Stimulated activated CD8-positive, alpha-beta memory T cell treated with anti-CD3 and anti-CD28 coated beads, Interleukin-7, amount 100 ng/mL, for 4 hours (primary cell): ENCODE data around the gene PISD.

Source experiments
- DNase-seq, 2 donors: peaks; one replicate each; pipeline ENCODE4 v3.0.0-alpha.2; 2020; ENCODE audit warnings: low read depth in 2 of 2

PISD gene

DNA sequence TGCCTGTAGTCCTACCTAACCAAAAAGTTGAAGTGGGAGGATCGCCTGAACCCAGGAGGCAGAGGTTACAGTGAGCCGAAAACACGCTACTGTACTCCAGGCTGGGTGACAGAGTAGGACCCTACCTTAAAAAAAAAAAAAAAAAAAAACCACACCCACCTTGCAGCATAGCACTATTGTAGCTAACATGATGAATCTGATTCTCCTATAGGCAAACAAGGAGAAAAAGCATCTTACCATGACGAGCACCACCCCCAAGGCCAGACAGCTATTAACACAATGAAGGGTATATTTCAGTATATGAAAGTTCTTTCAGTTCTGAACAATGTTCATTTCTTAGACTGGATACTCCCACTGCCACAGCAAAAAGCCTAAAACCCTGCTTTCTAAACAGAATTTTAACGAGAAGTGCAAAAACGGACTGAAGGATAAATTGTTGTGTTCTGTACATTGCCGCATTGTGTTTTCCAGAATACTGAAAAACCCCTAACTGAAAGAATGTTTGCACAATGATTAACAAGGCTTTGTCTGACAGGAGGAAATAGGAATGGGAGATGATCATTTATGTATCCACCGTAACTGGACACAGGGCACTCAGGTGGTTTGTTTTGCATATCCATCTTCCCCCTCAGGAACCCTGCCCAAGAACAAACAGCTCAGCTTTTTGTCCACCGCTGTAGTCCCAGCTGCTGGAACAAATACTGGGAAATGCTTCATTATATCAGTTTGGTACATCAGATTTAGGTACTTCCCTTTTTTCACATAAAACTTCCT lies 8.9 kb downstream of the PISD start:
- DNase-seq = no peak

DNA sequence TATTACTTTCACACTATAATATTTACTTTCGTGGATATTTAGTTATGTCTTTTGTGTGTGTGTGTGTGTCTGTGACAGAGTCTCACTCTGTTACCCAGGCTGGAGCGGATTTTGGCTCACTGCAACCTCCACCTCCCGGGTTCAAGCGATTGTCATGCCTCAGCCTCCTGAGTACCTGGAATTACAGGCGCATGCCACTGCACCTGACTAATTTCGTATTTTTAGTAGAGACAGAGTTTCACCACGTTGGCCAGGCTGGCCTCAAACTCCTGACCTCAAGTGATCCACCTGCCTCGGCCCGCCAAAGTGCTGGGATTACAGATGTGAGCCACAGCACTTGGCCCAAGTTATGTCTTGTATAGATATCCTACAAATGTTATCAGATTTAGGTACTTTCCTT lies 9.9 kb downstream of the PISD start:
- no peak for DNase-seq

DNA sequence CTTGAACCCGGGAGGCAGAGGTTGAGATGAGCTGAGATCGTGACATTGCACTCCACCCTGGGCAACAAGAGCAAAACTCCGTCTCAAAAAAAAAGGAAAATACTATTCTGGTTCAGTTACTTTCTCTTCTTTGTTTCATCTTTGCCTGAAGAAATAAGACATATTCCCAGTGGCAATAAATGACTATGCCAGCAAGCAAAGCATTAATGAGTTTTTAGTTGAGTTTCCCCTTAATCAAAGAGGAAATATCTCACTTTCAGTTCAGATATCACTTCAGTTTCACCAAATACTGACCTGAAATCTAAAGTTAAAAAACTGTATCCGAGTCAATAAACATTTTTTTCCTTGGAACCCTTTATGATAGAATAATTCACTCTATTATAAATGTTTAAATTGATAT lies 10.4 kb downstream of the PISD start:
- DNase-seq = no peak

DNA sequence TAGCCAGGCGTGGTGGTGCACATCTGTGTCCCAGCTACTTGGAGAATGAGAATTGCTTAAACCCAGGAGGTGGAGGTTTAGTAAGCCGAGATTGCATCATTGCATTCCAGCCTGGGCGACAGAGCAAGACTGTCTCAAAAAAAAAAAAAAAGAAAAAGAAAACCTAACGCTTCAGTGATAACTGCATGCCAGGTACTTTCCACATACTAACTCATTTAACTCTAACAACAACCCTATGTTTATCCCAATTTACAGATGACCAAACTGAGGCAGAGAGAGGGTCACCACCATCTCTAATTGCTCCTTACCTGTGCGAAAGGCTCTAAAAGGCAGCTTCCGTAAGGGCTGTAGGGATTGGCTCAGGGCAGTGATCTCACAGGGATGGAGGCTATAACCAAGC lies 11.6 kb downstream of the PISD start:
- DNase-seq = no peak

DNA sequence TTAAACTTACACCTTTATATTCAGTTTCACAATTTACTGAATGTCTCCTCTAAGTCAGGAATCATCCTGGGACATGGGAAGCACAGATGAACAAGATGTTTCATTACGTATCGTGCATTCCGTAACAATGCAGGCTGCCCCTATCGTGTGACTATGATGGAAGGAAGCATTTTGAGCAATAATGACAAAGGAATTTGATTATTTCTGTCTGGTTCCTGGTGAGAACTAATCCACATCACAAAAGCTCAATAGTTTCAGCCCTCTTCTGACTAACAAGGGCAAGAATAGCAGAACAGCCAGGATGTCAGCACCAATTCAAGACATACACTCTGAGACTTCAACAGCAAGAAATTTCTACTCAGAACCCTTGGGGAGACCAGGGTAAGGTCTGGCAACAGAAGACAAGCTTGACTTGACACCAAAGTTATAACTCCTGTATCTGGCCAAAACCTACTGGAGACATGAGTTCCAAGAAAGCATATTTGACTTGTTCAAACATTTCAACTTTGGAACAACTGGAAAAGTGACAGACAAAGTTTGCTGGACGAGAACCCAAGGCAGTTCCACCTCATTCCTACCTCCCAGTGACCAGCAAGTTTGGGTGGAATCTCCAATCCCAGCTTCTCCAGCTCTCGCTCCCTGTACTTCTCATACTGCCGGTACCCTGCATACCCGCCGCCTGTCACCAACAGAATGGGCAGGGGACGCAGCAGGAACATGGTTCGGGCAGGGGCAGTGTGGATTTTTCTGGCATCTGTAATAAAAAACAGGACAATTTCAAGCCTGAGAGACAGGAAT lies 14.3 kb downstream of the PISD start:
- DNase-seq = no peak

DNA sequence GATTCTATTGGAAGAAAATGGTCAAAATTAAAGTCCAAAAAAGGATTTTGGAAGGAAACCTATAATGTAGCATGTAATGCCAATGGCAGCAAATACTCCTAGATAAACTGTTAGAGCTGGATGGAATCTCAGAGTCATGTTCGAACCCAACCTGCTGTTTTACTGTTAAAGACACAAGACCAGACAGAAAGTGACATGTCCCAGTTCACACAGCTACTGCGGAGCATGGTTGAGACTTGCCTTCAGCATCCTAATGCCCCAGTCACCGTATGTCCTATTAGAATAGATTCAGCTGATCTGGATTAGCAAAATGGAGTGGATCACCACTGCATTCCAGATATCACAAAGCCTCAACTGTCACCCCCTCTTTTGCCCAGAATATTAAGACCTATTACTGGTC lies 14.9 kb downstream of the PISD start:
- no peak for DNase-seq

DNA sequence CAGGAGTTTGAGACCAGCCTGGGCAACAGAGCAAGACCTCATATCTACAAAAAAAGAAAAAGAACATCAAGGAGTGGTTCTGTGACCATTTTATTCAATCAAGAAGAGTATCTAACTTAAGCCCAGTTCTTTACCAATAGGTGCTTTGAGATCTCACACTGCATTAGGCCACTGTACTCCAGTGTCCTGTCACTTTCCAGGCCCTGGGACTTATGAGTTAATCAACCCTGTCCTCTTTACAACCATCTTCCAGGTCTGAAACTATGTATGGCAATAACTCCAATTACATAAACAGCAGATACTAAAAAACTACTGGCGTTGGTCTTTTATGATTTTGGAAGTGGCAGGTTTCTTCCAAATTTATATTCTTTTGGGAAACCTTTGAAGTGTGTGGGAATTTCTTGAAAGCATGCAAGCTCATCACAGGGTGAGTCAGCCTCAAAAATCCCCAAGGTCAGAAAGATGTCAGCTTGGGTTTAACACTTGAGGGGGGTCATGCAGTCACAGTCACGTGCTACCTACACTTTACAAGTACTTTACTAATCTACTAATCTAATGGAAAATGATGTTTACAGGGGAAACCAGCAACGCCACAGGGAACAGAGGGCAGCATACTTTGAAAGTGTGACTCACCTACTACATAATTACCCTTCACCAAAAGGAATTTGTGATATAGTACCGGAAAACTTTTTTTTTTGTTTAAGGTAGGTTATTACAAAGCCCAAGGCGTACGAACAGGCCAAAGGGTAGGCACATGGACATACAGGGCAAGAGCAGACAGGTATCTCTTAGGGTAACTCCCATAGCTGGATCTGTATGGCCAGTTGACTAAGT lies 15.6 kb downstream of the PISD start:
- DNase-seq = peak in 1 of 2 donors; percentile 36

DNA sequence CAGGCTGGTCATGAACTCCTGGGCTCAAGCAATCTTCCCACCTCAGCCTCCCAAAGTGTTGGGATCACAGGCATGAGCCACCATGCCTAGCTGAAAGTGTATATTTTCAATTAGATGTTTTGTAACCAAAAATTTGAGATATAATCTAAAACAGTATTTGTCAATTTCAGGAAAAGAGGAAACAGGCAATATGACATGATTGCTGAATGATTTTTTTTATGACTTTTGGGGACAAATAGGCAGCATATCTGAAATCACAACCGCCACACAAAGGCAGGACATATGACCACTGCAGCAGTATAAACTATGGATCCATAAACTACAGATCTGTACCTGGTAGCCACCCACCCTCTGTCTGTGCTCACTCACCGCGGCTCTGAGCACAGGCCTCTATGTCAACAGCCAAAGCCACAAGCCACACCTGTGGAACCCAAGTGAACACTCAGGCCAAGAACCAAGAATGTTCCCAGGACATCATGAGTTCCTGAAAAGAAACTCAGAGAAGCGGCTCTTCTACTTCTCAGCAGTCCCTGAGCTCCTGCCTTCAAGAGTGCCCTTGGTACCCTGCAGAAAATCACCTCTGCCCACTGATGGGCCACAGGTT lies 22.5 kb downstream of the PISD start:
- no peak for DNase-seq

DNA sequence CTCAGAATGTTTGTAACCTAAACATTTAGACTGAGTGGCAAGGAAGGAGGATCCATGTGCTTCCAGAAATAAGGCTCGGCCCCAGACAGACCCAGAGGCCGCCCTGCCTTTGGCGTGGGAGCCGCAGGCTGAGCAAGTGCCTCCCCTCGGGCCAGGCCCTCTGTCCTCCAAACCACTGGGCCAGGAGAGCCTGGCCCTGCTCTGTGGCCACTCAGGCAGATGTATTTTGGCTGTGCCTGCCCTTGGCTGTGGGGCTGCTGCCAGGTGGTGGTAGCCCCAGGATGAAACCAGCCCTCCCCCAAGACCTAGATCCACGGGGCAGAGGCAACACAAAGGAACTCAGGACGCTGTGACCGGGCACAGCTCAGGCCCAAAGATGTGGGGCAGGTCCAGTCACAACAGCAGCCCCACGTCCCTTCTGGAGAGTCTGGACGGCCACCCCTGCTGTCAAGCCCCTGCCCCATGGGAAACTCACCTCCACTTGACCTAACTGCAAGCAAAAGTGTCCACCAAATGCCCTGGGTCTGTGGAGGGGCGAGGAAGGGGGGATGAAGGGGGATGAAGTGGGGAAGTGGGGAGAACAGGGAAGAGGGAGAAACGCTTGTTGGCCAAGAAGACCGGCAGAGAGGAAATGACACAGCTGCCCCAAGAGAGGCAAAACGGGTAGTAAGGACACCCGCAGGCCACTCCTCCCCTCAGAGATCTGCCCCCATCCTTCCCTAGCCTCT lies 24.0 kb downstream of the PISD start:
- no peak for DNase-seq

DNA sequence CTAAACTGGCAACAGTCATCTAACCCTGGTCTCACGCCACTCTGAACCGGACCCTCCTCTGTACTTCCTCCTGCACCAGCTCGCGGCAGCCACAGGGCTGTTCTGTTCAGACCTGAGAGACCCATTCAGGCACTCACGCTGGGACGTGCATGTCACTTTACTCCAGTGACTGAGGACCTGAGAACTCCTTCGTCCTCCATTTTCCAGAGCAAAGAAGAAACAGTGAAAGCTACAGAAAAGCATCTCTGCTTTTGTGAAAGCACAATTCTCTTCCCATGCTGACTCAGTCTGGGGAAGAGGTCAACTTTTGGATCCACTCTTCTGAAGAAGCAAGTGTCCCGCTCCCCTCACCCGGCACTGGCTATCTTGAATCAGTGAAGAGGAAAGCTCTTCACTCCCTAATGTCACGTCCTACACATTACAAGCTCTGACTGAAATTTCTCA lies 24.5 kb downstream of the PISD start:
- DNase-seq = no peak

DNA sequence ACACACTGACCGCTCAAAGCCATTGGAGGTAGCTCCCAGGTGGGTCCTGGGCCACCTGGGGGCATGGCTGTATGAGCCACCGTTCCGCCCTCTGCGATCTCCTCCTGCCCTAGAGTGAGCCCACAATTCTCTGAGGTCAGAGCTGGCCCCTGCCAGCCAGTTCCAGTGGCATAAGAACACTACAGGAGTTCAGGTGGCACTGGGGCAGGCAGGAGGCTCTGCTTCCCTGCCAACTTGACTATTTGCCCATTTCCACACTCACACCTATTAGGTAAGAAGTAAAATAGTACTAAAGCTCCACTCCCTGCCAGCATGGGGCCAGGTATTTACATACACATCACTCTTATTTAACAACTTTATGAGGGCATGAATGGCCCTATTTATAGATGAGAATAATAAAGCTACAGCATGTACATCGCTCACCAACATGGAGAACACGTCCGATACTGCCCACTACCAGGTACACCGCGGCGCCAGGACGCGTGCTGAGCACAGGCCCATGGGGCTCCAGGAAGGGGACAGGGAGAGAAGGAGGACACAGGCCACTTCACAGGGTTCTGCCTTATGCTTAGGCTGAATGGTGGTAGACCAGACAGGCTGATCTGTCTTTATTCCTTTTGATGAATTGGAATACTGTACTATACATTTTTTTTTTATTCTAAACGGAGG lies 26.2 kb downstream of the PISD start:
- DNase-seq = no peak

DNA sequence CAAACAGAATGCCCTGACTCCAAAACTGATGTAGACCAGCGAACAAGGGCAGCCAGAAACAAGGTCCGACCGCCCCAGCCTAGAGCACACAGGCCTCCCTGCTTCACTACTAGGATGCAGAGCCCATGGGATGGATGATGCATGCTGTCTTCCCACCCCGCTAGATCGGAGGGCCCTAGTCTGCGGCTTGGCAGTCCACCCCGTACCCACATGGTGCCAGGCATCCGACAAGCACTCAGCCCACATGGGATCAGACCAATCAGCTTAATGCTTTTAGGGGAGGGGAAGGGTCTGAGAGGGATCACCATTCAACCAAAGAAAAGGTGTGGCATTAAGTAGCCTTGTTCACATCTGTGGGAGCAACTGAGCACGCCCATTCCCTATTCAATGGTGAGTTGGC lies 30.6 kb downstream of the PISD start:
- DNase-seq = no peak

DNA sequence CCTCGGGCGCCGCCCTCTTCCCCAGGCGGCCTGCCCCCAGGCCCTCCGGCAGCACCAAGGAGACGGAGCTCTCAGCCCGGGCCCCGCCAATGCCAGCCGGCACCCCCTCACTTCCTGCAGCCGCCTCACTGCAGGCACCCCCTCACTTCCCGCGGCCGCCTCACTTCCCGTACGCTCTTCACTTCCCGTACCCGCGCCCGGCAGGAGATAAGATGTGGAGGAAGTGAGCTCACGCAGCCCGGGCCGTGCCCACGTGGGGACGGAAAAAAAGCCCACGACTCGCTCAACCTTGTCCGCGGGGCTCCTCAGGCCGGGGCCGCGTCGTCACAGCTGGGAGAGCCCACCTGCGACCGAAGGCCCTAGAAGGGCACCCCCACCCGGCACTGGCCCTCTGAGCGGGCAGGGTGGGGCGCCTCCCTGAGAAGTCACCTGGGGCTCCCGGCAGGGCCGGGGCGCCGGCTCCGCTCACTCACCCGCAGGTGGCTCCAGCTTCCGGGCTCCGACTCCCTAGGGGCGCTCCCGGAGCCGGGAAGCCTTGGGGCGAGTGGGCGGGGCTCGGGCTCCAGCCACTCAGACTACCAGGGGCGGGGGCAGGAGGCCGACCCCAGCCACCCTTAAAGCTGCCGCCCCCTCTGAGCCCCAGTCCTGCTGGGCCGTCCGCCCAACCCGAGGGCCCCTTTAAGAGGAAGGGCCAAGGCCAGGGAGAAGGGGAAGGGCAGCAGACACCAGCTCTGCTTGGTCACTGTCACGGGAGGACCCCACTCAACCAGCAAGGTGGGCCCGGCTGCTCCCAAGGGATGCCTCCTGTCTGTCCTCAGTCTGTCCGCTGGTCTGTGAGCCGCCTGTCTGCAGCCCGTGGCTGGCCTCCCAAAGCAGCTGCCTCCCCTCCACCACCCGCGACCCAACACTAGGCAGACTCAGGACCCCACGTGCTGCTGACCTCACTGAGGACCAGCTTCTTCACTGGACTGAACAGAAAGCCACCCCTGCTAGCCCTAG lies 31.4 kb downstream of the PISD start:
- peak; percentile 79 to 88 for DNase-seq

DNA sequence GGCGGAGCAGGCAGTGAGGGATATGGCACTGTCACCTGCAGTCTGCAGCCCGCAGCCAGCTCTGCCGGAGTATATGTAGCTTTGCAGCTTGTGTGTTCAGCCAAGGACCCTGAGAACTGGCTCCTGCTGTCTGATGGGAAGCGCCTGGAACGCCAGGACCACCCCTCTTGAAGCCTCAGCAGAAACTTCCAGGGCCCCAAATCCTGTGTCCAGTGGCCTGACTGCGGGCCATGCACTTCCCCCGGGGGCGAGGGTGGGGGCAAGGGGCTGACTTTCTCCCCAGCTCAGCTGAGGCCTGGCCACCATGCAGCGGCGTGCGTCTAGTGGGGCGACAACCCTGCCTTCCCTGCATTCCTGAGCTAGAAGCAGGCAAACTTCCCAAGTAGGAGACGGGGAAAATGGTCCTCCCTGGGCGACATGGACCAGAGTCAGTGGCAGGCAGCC lies 32.3 kb downstream of the PISD start:
- no peak for DNase-seq

DNA sequence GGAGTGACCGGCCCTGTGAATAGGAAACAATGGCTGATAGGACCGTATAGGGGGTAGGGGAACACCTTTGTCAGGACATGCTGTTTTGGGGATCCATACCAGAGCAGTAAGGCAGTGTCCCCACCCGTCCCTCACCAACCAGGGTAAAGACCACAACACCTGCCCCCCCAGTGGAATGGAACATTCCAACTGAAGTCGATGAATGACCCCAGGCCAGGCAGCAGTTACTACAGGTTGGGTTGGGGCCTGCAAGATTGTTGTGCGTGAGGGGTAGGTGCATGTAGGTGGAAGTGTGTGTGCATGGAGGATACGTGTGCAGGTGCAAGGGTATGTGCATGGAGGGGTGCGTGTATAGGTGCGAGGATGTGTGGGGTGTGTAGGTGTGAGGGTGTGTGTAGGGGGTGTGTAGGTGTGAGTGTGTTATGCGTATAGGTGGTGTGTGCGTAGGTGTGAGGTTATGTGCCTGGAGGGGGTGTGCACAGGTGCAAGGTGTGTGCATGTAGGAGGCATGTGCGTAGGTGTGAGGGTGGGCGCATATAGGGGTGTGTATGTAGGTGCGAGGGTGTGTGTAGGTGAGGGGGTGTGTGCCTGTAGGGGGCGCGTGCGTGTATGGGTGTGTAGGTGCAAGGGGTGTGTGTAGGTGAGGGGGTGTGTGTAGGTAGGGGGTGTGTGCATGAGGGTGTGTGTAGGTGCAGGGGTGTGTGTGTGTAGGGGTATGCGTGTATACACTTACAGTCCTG lies 32.9 kb downstream of the PISD start:
- no peak for DNase-seq

DNA sequence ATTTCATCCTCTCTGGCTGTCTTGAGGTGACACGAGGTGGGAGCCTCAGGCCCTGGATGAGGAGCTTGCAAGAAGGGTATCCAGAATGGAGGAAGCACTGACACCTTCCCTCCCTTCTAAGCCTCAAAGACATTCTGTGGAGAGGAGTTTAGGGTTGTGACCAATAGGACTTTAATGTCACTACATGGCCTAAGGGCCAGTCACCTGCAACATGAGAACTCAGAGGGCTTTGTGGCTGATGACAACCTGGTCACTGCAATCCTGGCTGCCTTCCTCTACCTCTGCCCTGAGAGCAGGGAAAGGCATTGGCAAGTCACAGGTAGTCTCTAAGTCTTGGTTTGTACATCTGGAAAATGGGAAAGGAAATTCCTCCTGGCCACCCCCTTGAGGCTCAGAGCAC lies 33.7 kb downstream of the PISD start:
- DNase-seq = no peak

DNA sequence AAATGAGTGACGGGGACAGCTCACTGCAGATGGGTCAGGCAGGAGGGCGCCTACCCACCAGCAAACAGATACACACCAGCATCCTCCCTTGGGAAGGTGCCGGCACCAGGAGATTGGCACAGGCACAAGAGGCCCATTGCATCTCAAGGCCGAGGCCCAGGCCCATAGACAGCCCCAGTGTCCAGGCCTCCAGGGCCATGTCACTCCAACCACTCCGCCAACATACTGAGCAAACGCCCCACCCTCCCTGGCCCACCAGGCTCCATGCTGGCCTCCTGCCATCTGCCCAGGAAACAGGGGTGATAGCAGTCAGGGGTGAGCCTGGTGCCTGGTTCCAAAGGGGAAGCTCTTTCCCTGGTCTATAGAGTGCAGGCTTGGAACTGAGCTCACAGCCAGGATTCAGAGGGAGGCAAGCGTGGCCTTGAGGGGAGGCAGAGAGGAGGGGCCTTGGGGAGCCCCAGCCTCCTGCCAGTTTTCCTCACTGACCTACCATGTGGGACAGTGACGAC lies 34.7 kb downstream of the PISD start:
- no peak for DNase-seq

DNA sequence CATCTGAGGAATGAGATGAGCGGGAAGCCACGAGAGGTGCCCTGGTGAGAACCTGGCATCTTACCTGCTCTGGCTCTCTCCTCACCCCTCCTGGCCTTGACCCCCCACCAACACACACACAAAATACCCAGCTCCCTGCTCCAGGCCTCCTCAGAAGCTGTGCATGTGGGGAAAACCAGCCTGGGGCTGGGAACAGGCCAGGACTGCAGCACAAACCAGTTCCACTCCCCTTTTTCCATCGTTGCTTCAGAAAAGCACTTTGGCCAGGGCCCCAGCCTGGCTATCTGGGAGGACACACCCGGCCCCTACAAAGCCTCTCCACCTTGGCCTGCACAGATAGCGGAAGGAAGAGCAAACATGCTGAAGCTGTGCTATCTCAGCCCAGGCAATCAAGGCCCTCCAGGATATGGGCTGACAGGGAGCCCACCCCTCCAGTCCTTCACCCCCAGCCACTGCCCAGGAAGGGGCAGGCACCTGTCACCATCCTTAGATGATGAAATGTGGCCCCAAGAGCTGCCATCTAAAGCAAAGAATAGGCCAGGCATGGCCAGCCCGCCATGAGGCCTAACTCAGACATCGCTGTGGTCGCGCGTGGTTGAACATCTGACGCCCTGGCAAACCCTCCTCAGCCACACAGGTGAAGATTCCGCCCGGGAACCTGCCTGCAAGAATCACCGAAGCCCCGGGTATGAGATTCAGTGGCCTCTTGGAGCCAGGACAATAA lies 35.4 kb downstream of the PISD start:
- no peak for DNase-seq
